GM19438 (cell line): ENCODE results near the gene KCNQ1.

Source experiments
- ATAC-seq: cut with Tn5 transposase; IDR thresholded peaks from one replicate; pipeline ENCODE4 v1.9.1; 2021; ENCODE audit warnings: low read depth; ENCODE audit not compliant: unreplicated experiment

KCNQ1 gene

GRCh38 chr11:2818503-2818902 lies 373.7 kb downstream of the KCNQ1 start:
- ATAC-seq, result no peak

GRCh38 chr11:2819316-2819715 lies 374.5 kb downstream of the KCNQ1 start:
- no peak for ATAC-seq

GRCh38 chr11:2820976-2821375 lies 376.2 kb downstream of the KCNQ1 start:
- ATAC-seq, result no peak

GRCh38 chr11:2821891-2822290 lies 377.1 kb downstream of the KCNQ1 start:
- ATAC-seq, result no peak

- no peak for ATAC-seq
Observed at GRCh38 chr11:2824851-2825250, 380.0 kb downstream of the KCNQ1 start.

GRCh38 chr11:2825261-2825888 lies 380.6 kb downstream of the KCNQ1 start:
- ATAC-seq, result no peak

GRCh38 chr11:2825889-2826678 lies 381.3 kb downstream of the KCNQ1 start:
- ATAC-seq, result no peak

- no peak for ATAC-seq
Observed at GRCh38 chr11:2826679-2827056, 381.9 kb downstream of the KCNQ1 start.

- ATAC-seq, result no peak
Observed at GRCh38 chr11:2827256-2827655, 382.4 kb downstream of the KCNQ1 start.

- no peak for ATAC-seq
Observed at GRCh38 chr11:2827792-2828191, 383.0 kb downstream of the KCNQ1 start.

GRCh38 chr11:2828585-2829330 lies 383.9 kb downstream of the KCNQ1 start:
- ATAC-seq, result no peak

- ATAC-seq, result no peak
Observed at GRCh38 chr11:2830030-2830812, 385.4 kb downstream of the KCNQ1 start.

GRCh38 chr11:2830886-2831285 lies 386.1 kb downstream of the KCNQ1 start:
- ATAC-seq, result no peak

- ATAC-seq, result no peak
Observed at GRCh38 chr11:2831781-2832532, 387.1 kb downstream of the KCNQ1 start.

GRCh38 chr11:2832533-2833020 lies 387.8 kb downstream of the KCNQ1 start:
- ATAC-seq, result no peak

GRCh38 chr11:2833051-2833715 lies 388.4 kb downstream of the KCNQ1 start:
- no peak for ATAC-seq

GRCh38 chr11:2833716-2834502 lies 389.1 kb downstream of the KCNQ1 start:
- no peak for ATAC-seq

- no peak for ATAC-seq
Observed at GRCh38 chr11:2834503-2835273, 389.9 kb downstream of the KCNQ1 start.
